Measurements from ENCODE around the gene CHID1. TPM values are rescaled to one million over a fixed set of nuclear protein-coding genes. Genes with fewer than 3 reads are reported as not detected.

The CHID1 gene
- total RNA-seq, 1 experiment from 2014 or later = 85.6 TPM

DNA sequence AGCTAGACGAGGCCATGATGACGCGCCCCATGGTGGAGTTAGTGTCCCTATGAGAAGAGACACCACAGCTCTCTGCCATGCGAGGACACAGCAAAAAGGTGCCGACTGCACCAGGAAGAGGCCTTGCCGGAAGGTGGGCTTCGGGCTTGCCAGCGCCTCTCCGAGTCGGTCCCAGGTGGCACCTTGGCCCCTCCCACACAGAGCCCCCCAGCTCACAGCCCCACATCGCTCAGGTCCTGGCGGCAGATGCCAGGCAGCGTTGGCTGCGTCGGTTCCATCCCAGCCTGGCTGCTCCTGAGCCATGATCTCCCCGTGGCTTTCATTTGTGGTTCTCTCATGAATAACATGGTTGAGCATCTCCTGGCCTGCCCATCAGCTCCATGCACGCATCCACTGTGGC lies 24.0 kb downstream of the CHID1 start:
- H3K36me3 ChIP-seq (ENCODE audit: low read depth) = no peaks in the 10 kb centered on the region
- no peaks in the 10 kb centered on the region for H3K9me2 ChIP-seq (ENCODE audit: insufficient read depth)
- H3K4me3 ChIP-seq = no peak overlapping the region
- intact Hi-C loops (cut with micrococcal nuclease; ENCODE audit: unreplicated experiment) = no loop called here
- H3K79me2 ChIP-seq (ENCODE audit: low read depth) = no peaks in the 10 kb centered on the region
- ChIA-PET POLR2A (ENCODE audit: unreplicated experiment) (no interaction called here), CTCF (no interaction called here)
- H3K27ac ChIP-seq = no peak overlapping the region
- no peak overlapping the region for H3K4me2 ChIP-seq
- no peaks in the 10 kb centered on the region for H4K20me1 ChIP-seq (ENCODE audit: insufficient read depth)
- no peaks in the 10 kb centered on the region for H3K9me3 ChIP-seq (ENCODE audit: insufficient read depth, low read depth)
- no peaks in the 10 kb centered on the region for H3K4me1 ChIP-seq (replicated peaks; ENCODE audit: insufficient read depth)
- DNase-seq = no peak
- TF ChIP-seq, protein P1, sequence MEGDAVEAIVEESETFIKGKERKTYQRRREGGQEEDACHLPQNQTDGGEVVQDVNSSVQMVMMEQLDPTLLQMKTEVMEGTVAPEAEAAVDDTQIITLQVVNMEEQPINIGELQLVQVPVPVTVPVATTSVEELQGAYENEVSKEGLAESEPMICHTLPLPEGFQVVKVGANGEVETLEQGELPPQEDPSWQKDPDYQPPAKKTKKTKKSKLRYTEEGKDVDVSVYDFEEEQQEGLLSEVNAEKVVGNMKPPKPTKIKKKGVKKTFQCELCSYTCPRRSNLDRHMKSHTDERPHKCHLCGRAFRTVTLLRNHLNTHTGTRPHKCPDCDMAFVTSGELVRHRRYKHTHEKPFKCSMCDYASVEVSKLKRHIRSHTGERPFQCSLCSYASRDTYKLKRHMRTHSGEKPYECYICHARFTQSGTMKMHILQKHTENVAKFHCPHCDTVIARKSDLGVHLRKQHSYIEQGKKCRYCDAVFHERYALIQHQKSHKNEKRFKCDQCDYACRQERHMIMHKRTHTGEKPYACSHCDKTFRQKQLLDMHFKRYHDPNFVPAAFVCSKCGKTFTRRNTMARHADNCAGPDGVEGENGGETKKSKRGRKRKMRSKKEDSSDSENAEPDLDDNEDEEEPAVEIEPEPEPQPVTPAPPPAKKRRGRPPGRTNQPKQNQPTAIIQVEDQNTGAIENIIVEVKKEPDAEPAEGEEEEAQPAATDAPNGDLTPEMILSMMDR (conservative IDR thresholded peaks at IDR 0.05) = no peak
- TF ChIP-seq EZH2 (IDR thresholded peaks at IDR 0.05; ENCODE audit: low read depth) = no peak
- no TSS peak for BruUV-seq (replicated peaks)
- no peaks in the 10 kb centered on the region for H3F3A ChIP-seq (ENCODE audit: insufficient read depth, low read depth)
- no peak overlapping the region for H2AFZ ChIP-seq
- H3K27me3 ChIP-seq (ENCODE audit: insufficient read depth, low read depth) = no peaks in the 10 kb centered on the region

DNA sequence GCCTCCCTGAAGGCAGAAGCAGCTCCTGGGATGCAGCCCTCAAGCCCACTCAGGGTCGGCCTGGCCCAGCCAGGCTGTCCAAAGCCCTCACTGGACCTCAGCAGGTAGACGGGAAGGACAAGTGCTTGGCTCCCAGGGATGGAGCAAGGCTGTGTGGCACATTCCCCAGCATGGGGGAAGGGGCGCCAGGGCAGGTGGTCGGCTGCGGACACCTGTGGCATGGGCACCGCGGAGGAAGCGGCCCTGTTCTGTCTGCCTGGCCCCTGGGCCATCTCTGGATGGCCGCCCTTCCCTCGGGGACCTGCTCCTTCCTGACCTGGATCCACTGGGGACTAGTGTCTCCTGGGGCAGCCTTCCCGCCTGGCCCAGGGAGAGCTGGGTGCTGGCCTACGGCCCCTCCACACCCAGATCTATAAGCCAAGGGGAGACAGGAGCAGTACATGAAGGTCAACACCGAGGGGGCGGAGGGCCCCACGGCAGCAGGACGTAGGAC lies 26.0 kb downstream of the CHID1 start:
- Histone ChIP-seq H3K4me1 (replicated peaks; ENCODE audit: insufficient read depth) (no peaks in the 10 kb centered on the region), H3K27ac (no peak overlapping the region), H2AFZ (no peak overlapping the region), H3F3A (ENCODE audit: insufficient read depth, low read depth) (no peaks in the 10 kb centered on the region), H3K27me3 (ENCODE audit: insufficient read depth, low read depth) (no peaks in the 10 kb centered on the region), H4K20me1 (ENCODE audit: insufficient read depth) (no peaks in the 10 kb centered on the region), H3K36me3 (ENCODE audit: low read depth) (no peaks in the 10 kb centered on the region), H3K4me2 (no peak overlapping the region), H3K4me3 (no peak overlapping the region), H3K9me3 (ENCODE audit: insufficient read depth, low read depth) (no peaks in the 10 kb centered on the region), H3K79me2 (ENCODE audit: low read depth) (no peaks in the 10 kb centered on the region), H3K9me2 (ENCODE audit: insufficient read depth) (no peaks in the 10 kb centered on the region)
- no TSS peak for BruUV-seq (replicated peaks)
- TF ChIP-seq, protein P1 (conservative IDR thresholded peaks at IDR 0.05) = no peak
- TF ChIP-seq EZH2 (IDR thresholded peaks at IDR 0.05; ENCODE audit: low read depth) = no peak
- ChIA-PET CTCF (no interaction called here), POLR2A (ENCODE audit: unreplicated experiment) (no interaction called here)
- intact Hi-C loops (cut with micrococcal nuclease; ENCODE audit: unreplicated experiment) = no loop called here
- DNase-seq = no peak

DNA sequence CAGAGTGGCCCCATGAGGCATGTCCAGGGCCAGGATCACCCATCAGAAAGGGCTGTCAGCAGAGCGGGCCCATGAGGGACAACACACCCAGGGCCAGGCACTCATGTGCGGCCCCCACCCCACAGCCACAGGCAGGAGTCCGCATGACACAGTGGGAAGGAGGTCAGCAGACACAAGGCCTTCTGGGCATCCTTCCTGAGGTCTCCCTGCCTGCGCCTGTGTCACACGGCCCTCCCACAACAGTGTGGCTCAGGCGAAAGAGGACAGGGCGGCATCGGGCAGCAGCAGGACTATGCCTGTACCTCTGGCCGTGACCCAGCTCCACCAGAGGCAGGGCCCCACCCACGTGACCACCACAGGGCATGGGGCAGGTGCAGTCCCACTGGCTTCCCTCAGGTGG lies 27.1 kb downstream of the CHID1 start:
- no peak overlapping the region for H3K4me3 ChIP-seq
- H3K27me3 ChIP-seq (ENCODE audit: insufficient read depth, low read depth) = no peaks in the 10 kb centered on the region
- no TSS peak for BruUV-seq (replicated peaks)
- TF ChIP-seq EZH2 (IDR thresholded peaks at IDR 0.05; ENCODE audit: low read depth) = no peak
- TF ChIP-seq, protein P1 (conservative IDR thresholded peaks at IDR 0.05) = no peak
- H3K4me1 ChIP-seq (replicated peaks; ENCODE audit: insufficient read depth) = no peaks in the 10 kb centered on the region
- no peaks in the 10 kb centered on the region for H3K9me2 ChIP-seq (ENCODE audit: insufficient read depth)
- no peaks in the 10 kb centered on the region for H3K79me2 ChIP-seq (ENCODE audit: low read depth)
- H4K20me1 ChIP-seq (ENCODE audit: insufficient read depth) = no peaks in the 10 kb centered on the region
- no peak overlapping the region for H3K4me2 ChIP-seq
- no peaks in the 10 kb centered on the region for H3K9me3 ChIP-seq (ENCODE audit: insufficient read depth, low read depth)
- no peaks in the 10 kb centered on the region for H3K36me3 ChIP-seq (ENCODE audit: low read depth)
- H2AFZ ChIP-seq = no peak overlapping the region
- intact Hi-C loops (cut with micrococcal nuclease; ENCODE audit: unreplicated experiment) = no loop called here
- H3K27ac ChIP-seq = no peak overlapping the region
- ChIA-PET POLR2A (ENCODE audit: unreplicated experiment) (no interaction called here), CTCF (no interaction called here)
- no peaks in the 10 kb centered on the region for H3F3A ChIP-seq (ENCODE audit: insufficient read depth, low read depth)
- DNase-seq = no peak

Data from PC-9 (cell line).